ENCODE measurements around the gene FIBCD1.

GRCh38 chr9:130918101-130918825 is 20.8 kb downstream of the FIBCD1 start:
- TF ChIP-seq, protein P1, sequence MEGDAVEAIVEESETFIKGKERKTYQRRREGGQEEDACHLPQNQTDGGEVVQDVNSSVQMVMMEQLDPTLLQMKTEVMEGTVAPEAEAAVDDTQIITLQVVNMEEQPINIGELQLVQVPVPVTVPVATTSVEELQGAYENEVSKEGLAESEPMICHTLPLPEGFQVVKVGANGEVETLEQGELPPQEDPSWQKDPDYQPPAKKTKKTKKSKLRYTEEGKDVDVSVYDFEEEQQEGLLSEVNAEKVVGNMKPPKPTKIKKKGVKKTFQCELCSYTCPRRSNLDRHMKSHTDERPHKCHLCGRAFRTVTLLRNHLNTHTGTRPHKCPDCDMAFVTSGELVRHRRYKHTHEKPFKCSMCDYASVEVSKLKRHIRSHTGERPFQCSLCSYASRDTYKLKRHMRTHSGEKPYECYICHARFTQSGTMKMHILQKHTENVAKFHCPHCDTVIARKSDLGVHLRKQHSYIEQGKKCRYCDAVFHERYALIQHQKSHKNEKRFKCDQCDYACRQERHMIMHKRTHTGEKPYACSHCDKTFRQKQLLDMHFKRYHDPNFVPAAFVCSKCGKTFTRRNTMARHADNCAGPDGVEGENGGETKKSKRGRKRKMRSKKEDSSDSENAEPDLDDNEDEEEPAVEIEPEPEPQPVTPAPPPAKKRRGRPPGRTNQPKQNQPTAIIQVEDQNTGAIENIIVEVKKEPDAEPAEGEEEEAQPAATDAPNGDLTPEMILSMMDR (IDR thresholded peaks at IDR 0.05) = no peak
- no peak for TF ChIP-seq POLR2AphosphoS5 (IDR thresholded peaks at IDR 0.05)
